NCI-H1694 (cell line): ENCODE data around the gene CBX8.

ENCODE experiments used
- DNase-seq: peaks from one replicate; lab custom pipeline; 2025; lab: John Stamatoyannopoulos, UW

CBX8 gene

GRCh38 chr17:79792984-79793923 is 3.6 kb downstream of the CBX8 start:
- no peak for DNase-seq

- no peak for DNase-seq
Measured at GRCh38 chr17:79792341-79792871, 4.5 kb downstream of the CBX8 start.

- no peak for DNase-seq
Measured at GRCh38 chr17:79791735-79792161, 5.1 kb downstream of the CBX8 start.

- DNase-seq = no peak
Measured at GRCh38 chr17:79790805-79791734, 5.8 kb downstream of the CBX8 start.

- no peak for DNase-seq
Measured at GRCh38 chr17:79789943-79790804, 6.7 kb downstream of the CBX8 start.

- no peak for DNase-seq
Measured at GRCh38 chr17:79788989-79789942, 7.6 kb downstream of the CBX8 start.

- DNase-seq = no peak
Measured at GRCh38 chr17:79788455-79788854, 8.4 kb downstream of the CBX8 start.

- no peak for DNase-seq
Measured at GRCh38 chr17:79786930-79787643, 9.8 kb downstream of the CBX8 start.

- DNase-seq = no peak
Measured at GRCh38 chr17:79785900-79786810, 10.7 kb downstream of the CBX8 start.

GRCh38 chr17:79785017-79785899 is 11.6 kb downstream of the CBX8 start:
- DNase-seq = no peak

- no peak for DNase-seq
Measured at GRCh38 chr17:79784353-79785016, 12.4 kb downstream of the CBX8 start.

- no peak for DNase-seq
Measured at GRCh38 chr17:79783891-79784290, 13.0 kb downstream of the CBX8 start.

- DNase-seq = no peak
Measured at GRCh38 chr17:79781736-79782575, 14.9 kb downstream of the CBX8 start.

- no peak for DNase-seq
Measured at GRCh38 chr17:79781012-79781650, 15.7 kb downstream of the CBX8 start.

- no peak for DNase-seq
Measured at GRCh38 chr17:79779661-79780365, 17.1 kb downstream of the CBX8 start.
